Keratinocyte (primary cell): Measurements from ENCODE around the gene KIAA0408.

Experiments
- EZH2 ChIP-seq: IDR thresholded peaks from one replicate; pipeline ENCODE4 v1.6.1; 2012; ENCODE audit warnings: inconsistent platforms, mild to moderate bottlenecking, low read length, moderate library complexity
- TF ChIP-seq, protein P1 (sequence below), 3 experiments: IDR thresholded peaks in 1 of 3; conservative IDR thresholded peaks in 1 of 3; optimal IDR thresholded peaks in 1 of 3; 2 replicates in 2 of 3; 3 replicates in 1 of 3; pipeline versions ENCODE3 to v1.5.1; 2011; ENCODE audit warnings: low read length in 3 of 3, mild to moderate bottlenecking in 3 of 3, moderate library complexity in 2 of 3, control low read depth in 1 of 3, inconsistent platforms in 1 of 3; ENCODE audit not compliant: insufficient read depth in 2 of 3; ENCODE audit errors: extremely low read depth in 1 of 3

- TF ChIP-seq, protein P1, sequence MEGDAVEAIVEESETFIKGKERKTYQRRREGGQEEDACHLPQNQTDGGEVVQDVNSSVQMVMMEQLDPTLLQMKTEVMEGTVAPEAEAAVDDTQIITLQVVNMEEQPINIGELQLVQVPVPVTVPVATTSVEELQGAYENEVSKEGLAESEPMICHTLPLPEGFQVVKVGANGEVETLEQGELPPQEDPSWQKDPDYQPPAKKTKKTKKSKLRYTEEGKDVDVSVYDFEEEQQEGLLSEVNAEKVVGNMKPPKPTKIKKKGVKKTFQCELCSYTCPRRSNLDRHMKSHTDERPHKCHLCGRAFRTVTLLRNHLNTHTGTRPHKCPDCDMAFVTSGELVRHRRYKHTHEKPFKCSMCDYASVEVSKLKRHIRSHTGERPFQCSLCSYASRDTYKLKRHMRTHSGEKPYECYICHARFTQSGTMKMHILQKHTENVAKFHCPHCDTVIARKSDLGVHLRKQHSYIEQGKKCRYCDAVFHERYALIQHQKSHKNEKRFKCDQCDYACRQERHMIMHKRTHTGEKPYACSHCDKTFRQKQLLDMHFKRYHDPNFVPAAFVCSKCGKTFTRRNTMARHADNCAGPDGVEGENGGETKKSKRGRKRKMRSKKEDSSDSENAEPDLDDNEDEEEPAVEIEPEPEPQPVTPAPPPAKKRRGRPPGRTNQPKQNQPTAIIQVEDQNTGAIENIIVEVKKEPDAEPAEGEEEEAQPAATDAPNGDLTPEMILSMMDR (optimal IDR thresholded peaks at IDR 0.05 in 1 of 3, IDR thresholded peaks at IDR 0.05 in 1 of 3, conservative IDR thresholded peaks at IDR 0.05 in 1 of 3; ENCODE audit: extremely low read depth in 1 of 3, insufficient read depth in 2 of 3, low read length in 3 of 3): no peak
- no peak for TF ChIP-seq EZH2
Measured at GRCh38 chr6:127452803-127453202, 6.4 kb downstream of the KIAA0408 start.
